Fibroblast of skin of back (primary cell): ENCODE measurements around the gene RTN4IP1.
"Not testable (repeated sequence)": the region's sequence is repeated elsewhere in the genome, so short reads cannot be mapped to it uniquely, and the experiment has no call there.

Source experiments
- DNase-seq: peaks from one replicate; pipeline ENCODE4 v3.0.0-alpha.2; 2013

RTN4IP1 gene

DNA sequence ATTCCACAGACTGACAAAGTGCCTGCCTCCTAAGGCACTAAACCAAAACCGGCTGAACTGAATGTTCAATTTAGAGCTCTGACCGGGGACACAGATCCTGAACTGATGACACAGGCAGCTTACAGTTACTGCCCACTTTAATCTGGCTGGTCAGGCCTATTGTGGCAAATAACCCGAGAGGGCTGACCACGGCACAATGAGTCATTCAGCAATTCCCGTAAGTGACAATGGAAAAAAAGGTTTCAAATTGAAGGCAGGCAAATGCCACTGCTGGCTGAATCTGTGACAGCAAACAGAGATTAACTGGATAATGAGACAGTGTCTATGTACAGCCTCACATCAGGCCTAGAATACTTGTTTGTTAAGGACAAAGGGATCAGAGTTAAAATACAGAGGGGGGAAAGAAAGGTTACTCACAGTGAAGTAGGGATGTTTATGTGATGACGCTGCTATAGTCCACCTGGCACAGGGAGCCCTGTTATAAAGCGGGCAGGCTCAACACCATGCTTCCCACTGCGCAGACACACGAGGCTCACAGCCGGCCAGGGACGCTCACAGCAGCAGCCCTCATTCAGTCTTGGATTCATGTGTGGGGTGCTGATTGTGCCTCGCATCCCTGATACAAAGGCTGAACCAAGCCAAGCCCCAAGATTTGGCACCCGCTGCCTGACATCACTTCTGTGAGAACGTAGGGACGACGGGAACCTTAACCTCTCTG lies 54.4 kb downstream of the RTN4IP1 start:
- DNase-seq = peak; percentile 76

DNA sequence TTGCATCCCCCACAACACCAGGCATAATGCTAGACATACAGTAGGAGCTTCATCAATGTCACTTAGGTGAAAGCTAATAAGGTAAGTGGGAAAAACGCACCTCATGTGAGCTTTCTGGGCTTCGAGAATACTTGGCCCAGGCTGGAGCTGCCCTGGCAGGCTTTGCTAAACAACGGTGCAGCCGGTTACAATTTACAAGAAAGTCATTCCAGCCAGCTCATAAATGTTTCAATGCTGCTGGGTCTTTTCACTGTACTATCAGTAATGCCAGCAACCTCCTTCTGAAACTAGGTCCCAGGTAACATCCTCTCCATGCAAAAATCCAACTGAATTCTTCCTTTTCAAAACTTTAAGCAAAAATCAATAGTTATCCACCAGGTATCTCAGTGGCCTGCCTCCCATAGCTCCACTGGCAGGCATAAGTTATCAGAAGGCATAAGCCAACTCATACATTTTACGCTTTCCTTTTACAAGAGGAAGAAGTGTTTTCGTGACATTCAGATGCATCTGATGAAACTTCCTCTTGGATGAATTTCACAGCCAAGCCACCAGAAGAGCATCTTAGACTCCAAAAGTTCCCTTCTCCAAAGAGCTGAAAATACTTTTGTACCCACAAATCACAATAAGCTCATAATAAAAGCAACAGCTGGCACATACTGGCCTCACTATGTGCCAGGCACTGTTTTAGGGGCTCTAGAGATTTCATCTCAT lies 56.3 kb downstream of the RTN4IP1 start:
- no peak for DNase-seq

DNA sequence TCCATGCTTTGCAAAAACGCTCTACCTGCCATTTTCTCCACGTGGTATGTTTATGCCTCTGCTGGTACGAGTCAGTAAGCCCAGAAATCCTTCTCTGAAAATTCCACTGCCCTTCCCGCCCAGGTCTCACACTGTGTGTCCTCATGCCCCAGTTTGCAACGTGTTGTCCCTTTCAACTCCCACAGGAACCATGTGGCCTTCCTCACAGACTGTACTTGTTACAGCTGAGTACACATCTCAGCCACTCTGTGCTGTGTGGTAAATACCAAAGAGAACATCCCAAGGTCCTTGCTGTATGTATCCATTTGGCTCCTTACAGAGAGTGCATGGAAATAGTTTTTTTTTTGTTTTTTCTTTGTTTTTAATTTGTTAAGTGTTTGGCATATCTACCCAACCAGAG lies 56.9 kb downstream of the RTN4IP1 start:
- no peak for DNase-seq

DNA sequence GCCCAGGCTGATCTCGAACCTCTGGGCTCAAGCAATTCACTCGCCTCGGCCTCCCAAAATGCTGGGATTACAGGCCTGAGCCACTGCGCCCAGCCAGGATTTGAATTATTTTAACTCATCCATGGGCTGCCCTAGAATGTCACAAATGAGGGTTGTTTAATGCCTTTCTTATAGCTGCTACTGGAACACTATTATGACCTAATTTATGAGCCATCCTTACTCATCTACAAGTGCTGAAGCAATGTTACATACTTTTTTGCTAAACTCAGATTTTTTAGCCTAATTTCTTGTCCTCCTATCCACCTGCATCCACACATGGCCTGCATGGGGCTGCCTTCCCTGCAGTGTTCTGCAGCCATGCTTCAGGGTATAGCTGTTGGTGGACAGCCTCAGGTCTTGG lies 59.9 kb downstream of the RTN4IP1 start:
- no peak for DNase-seq

DNA sequence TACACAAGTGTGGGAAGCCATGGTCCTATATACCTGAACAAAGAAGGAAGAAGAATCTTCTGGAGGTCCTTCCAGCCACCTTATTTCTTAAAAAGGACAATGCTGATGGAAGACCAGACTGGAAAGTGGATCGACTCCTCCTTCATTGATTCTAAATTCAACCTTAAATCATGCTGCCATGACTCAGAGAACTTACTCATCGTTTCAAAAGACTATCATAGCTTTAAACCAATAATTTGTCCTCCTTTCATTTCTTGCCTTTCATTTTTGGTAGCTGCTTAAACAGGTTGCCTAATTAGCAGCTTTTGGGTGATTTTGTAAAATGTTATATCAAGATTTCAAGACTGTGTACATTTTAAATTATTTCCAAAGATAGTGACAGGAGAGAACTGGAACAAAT lies 60.8 kb downstream of the RTN4IP1 start:
- DNase-seq = peak; percentile 7

DNA sequence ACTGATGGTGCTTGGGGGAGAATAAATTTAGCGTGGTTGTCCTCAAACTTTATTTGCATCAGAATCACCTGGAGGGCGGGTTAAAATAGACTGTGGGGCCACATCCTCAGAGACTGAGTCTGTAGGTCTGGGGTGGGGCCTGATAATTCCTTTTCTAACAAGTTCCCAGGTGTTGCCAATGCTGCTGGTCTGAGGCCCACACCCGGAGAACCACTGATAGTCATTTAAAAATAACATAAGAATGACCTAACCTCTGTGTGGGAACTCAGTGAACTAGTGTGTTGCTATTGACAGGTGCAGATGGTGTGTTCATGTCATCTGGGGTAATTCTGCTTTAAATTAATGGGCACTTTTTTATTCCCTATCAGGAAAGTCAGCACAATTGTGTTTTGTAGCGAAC lies 64.8 kb downstream of the RTN4IP1 start:
- no peak for DNase-seq

DNA sequence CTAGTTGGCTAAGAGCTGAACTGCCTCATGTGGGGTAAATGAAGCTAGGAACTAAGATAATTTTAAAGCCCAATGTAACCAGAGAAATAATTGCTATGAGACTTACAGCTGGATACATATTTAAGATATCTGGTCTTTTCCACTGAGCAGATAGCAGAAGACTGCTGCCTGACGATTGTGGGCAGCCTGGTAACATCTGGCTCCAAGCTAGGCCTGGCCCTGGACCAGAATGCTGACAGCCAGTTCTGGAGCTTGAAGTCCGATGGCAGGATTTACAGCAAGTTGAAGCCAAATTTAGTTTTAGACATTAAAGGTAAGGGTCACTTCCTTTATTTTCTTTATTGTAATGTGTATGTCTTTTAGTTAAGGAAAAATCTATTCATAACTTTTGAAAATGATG lies 65.7 kb downstream of the RTN4IP1 start:
- DNase-seq = no peak

DNA sequence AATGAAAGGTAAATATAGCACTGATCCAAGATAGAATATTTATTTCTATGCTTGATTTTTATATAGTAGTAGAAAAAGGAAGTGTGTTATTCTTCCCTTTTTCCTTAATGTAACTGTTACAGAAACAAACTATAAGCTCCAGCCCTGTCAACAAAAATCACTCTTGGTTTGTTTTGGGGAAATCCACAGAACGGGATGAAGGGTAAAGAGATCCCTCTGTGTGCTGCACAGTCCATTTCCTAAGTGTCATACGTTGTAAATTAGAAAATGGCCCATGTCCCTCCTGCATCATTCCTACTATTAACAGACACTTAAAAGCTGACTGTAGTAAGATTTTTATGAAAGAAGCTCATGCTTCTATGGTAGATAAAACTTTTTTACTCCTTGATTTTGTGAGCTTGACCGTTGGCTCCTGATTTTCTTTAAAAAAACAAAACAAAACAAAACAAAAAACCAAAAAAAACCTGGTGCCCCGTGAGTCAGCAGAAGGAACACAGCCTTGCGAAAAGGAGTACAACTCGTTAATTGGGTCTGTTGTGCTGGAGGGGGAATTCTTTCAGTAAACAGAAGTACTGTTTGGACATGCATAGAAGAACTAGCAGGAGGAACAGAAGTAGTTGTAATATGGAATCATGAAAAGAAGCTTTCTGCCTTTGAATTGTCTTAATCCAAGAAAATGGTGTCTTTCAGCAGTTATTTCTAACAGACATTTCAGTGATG lies 67.5 kb downstream of the RTN4IP1 start:
- no peak for DNase-seq

DNA sequence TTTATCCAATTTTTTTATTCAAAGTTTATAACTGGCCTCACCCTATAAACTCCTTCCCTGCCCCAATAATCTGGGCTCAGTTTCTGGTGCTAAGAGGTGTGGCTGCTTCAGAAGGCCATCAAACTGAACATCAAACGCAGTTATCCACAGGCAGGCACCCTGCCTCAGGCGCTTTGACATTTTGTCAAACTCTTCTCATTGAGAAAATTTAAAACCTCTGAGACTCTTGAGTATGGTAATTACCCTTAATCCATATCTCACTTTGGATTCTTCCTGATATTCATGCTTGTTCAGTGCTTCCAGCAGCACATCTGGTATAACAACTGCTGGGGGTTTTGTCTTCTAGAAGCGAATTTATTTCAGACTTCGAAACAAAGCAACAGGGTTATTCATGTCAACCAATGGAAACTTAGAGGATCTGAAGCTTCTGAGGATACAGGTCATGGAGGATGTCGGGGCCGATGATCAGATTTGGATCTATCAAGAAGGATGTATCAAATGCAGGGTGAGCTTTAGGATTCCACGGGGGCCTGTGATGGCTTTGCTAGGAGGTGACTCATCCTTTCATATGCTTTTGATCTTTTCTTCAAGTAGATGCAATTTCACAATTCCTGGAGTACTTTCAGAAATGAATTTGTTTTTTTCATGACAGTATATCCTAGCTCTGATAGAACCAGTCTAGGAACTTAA lies 68.2 kb downstream of the RTN4IP1 start:
- DNase-seq = peak; percentile 23

DNA sequence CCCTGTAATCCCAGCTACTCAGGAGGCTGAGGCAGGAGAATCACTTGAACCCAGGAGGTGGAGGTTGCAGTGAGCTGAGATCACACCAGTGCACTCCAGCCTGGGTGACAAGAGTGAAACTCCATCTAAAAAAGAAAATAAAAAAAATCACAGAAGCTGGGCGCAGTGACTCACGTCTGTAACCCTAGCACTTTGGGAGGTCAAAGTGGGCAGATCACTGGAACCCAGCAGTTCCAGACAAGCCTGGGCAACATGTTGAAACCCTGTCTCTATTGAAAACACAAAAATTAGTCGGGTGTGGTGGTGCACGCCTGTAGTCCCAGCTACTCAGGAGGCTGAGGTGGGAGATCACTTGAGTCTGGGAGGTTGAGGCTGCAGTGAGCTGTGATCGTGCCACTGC lies 69.6 kb downstream of the RTN4IP1 start:
- not testable (repeated sequence) for DNase-seq

DNA sequence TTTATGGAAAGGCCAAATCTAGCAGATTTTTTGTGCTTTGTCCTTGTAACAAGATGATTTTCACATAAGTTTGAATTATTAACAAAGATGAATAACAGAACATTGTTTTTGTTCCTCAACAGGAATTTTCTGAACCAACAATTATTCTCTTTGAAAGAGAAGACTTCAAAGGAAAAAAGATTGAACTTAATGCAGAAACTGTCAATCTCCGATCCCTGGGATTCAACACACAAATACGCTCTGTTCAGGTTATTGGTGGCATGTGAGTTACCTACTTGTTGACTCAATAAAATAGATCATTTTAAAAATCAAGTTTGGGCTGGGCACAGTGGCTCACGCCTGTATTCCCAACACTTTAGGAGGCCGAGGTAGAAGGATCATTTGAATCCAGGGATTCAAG lies 70.9 kb downstream of the RTN4IP1 start:
- no peak for DNase-seq

DNA sequence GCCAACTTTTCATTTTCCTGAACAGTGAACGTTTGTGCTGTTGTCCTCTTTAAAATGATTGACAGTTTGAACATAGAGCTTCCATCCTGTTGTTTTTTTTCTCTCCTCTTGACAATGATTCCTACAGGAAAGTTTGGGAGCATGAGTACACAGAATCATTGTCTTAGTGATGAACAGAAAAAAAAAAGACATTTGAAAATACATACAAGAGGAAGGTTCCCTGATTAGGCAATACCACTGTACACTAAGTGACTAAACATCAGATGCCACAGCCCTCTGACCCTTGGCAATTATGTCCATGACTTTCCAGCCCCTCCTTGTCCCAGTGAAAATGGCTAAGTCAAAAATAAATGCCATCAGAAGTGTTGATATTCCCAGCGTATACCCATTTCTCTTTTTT lies 71.5 kb downstream of the RTN4IP1 start:
- no peak for DNase-seq

DNA sequence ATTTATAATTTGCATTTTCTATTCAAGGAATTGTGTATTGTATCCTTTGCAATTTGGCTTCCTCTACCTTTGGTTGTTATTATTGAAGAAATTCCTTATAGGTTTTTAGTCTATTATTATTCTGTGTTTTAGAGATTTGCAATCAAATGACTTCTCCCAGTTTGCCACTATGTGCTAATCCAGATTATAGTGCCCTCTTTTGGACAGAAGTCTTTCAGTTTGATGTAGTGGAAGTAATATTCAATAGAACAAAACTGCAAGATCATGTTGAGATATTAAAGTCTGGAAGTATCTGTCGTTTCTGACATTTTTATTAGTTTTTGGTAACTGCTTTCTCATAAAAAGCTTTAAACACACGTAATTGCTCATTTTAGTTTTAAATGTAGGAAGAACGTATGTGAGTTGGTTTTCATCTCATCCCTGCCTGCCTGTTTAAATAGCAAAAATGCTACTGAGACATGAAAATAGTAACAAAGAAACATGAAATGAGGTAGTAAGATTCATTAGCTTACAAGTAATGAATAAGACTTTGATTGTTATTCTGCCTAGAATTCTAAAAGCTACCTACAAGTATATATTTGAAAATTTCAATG lies 72.8 kb downstream of the RTN4IP1 start:
- DNase-seq = peak; percentile 55

DNA sequence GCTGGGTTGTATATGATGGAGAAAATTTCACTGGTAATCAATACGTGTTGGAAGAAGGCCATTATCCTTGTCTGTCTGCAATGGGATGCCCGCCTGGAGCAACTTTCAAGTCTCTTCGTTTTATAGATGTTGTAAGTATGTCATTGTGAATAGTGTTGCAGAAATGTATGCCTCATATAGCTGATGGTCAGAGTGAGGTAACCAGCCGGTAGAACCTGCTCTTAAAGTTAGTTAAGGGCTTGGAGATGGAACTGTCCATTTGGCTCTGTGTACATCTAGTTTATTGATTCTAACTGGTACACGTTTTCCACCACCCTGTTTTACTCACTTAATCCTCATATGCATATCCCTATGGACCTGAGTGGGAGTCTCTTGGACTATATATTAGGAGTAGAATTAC lies 73.5 kb downstream of the RTN4IP1 start:
- no peak for DNase-seq

DNA sequence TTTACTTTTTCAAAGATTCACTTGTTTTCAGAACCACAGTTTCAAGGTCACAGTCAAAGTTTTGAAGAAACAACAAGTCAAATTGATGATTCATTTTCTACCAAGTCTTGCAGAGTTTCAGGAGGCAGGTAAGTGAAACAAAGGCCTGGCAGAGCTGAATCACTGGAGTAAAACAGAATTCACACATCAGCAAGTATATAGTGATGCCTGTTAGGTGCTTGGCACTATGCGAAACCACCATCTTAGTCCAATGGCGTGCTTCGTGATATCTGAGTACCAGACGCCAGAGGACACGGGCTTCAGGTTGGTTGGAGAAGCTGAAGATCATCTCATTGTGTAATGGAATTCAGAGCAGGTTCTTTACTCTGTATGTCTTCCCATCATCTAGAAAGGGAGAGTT lies 75.9 kb downstream of the RTN4IP1 start:
- no peak for DNase-seq

DNA sequence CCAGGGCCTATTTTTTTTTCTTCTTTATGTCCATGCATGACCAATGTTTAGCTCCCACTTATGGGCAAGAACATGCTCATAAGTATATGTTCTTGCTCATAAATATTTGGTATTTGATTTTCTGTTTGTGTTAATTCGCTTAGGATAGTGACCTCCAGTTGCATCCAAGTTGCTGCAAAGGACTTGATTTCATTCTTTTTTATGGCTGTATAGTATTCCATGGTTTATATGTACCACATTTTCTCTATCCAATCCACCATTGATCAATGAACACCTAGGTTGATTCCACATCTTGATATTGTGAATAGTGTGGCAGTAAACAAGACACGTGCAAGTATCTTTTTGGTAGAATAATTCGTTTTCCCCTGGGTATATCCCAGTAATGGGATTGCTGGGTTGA lies 78.1 kb downstream of the RTN4IP1 start:
- DNase-seq = no peak

DNA sequence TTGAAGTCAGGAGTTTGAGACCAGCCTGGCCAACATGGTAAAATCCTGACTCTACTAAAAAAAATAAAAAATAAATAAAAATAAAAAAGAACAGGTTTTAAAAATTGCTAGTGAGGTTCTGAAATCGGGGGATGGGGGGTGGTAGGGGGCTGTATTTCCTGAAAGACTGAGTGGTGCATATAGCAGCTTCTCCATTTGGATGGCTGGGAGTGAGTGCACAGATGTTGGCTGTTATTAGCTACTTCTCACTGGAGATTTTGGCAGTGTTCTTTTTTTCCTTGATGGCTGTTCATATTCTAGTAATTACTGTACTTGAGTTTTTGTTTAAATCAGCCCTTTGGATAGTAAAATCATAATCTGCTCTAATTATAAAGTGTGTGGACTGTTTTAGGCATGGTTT lies 79.8 kb downstream of the RTN4IP1 start:
- DNase-seq = no peak

DNA sequence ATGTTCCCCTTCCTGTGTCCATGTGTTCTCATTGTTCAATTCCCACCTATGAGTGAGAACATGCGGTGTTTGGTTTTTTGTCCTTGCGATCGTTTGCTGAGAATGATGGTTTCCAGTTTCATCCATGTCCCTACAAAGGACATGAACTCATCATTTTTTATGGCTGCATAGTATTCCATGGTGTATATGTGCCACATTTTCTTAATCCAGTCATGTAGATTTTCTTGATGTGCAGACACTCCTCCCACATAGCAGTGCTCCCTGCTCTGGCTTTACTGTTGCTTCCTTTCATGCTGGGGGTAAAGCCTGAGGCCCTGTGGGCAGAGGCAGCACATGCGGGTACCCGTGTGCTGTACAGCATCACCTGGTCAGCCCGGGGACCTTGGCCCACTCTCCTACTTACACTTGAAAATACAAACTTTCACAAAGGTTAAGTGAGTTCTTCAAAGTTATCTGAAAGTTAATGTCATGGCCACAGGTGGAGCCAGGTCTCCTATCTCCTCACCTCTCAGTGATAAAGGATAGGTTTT lies 80.3 kb downstream of the RTN4IP1 start:
- not testable (repeated sequence) for DNase-seq

DNA sequence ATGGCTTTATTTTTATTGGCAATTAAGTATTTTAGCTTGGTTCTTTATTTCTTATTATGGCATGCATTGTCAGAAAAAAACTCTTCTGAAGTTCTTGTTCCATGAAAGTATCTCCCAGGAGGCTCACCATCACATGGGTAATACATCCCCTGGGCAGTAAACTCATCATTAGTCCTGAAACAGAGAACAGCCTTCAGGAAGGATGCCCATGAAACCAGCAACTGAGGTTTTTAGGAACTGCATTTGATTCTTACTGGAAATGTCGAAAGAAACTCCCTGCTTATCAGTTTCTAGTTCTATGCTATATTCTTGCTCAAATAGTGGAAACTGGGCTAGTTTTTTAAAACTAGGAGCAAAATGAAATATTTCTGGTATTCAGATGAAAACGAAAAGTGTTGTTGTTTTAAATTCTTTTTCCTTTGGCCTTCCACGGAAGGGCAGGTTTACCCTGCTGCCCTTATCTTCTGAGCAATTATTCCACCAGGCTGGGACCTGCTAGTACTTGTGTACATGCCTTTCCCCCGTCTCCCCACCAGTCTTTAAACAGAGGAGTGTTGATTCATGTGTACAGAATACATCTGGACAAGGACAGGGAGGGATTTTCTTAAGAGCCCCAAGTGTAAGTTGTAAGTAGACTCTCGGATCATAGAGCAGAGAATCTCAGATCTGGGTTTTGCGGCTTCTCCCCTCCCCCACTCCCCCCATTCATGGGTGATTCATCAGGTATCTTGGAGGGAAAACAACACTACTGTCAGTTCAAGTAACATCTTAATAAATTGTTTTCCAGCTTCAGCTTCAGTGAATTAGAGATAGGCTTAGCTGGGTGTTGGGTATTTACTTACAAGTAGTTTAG lies 81.5 kb downstream of the RTN4IP1 start:
- peak; percentile 57 for DNase-seq

DNA sequence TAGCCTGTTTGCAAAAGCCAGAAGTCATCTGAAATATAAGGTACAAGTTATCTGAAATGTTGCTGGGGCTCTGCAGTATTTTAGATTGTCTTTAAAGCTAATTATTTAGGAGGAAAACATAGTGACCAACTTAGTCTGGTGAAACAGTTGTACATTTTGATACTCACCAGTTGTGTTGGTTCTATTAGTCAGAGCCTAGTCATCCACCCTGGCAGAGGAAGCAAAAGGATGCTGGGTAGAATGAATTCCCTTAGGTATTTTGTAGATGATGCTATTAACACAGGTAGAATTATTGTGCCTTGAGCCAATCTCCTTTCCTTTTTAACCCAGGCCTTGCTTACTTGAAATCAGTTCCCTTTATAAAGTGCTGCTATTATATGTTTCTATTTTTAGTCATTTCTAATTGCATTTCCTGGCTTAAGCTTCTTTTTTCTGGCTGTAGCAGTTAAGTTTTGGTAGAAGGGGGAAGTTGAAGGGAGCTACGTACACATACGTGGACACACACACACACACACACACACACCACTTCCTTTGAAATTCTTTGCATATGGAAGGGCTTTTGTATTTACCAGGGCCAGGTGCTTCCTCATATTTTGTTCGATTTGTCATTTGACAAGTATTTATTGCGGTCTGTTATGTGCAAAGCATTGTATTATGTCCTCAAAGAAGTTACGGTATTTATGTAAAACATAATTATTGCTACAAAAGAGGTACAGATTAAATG lies 82.4 kb downstream of the RTN4IP1 start:
- DNase-seq = peak; percentile 91

DNA sequence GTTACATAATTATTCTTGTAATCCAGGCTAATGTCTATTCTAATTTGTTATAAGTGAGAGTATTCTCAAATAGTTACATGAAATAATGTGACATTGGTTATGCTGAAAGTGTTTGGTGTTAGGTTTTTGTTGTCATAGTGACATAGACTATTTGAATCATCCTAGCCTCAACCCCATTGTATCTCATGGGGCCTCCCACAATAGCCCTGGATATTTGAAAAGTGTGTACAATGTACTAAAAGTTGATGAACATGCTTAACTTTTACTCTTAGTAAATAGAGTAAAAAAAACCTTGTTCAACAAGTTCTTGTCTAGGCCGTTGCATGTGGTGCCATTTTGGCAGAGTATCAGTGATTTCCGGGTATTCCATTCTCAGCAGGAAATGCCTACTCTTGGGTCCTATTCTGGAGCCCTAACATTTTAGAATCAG lies 83.0 kb downstream of the RTN4IP1 start:
- peak; percentile 77 for DNase-seq
